Mucosa of gallbladder (tissue), 1 donor: ENCODE data around the gene SAMD3. TPM values are rescaled to one million over a fixed set of nuclear protein-coding genes. Genes with fewer than 3 reads are reported as not detected.
"Not testable (repeated sequence)": the region's sequence is repeated elsewhere in the genome, so short reads cannot be mapped to it uniquely, and the experiment has no call there.

Source experiments
- DNase-seq: peaks from one replicate; pipeline ENCODE4 v3.0.0-alpha.2; 2020; ENCODE audit warnings: low spot score
- total RNA-seq: library from RNA; stranded (reverse); gene quantifications from one replicate; pipeline ENCODE4 v1.2.1, GENCODE V29; 2021
- donor health status: DM: no; HTN: no; CAD: no.

The SAMD3 gene
- total RNA-seq, 1 donor from 2014 or later = 2.2 TPM

DNA sequence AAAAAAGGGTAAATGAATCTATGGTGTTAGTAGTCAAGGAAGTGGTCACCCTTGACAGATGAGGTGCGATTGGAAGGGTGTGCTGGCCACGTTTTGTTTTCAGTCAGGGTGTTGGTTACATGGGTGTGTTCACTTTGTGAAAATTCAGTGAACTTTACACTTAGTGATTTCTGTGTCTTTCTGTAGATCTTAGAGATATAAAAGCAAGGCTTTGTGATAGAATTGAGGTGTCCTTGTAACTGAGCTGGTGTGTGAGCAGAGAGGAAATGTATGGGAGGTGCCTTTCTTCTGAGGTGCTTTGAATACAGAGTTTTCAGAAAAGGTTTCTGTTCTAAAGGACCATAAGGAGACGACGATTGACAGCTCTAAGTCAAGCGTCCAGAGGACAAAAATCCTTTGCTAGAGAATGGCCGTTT is 90.5 kb downstream of the SAMD3 start:
- DNase-seq = no peak

DNA sequence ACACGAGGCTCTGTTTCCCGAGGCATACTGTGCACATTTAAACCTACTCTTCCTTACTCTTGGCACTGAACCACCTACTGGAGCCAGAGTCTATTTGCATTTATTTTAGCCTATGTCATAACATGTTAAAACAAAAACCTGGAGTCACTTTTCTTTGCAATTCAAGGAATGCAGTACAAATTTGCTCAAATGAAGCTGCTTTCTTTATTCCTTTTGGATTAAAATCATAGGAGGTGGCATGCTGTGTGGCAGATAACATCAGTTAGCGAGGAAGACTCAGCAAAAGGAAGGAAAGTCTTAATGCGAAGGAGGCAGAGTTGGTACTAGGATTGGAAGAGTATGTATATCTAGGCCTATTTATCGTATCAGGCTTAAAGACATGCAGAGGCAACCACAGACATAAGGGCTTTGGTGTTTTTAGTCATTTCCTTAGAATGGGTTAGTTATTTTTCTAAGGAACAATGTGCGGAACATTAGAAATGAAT is 92.9 kb downstream of the SAMD3 start:
- no peak for DNase-seq

DNA sequence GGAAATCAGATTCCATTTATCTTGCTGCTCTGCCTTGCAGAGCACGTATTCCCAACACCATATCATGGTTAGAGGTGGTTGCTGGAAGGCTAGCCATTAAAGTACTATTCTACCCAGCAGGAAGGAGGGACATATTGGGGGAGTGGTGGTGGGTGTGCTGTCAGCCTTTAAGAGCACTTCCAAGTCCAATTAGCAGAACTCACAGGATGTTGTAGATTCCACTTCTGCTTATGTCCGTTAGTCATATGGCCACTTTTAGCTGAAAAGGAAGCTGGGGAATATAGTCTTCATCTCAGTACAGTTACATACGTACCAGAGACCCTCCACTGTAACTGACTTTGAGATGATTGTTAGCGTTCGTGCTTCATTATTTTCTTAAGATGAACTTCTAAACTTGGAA is 94.4 kb downstream of the SAMD3 start:
- no peak for DNase-seq

DNA sequence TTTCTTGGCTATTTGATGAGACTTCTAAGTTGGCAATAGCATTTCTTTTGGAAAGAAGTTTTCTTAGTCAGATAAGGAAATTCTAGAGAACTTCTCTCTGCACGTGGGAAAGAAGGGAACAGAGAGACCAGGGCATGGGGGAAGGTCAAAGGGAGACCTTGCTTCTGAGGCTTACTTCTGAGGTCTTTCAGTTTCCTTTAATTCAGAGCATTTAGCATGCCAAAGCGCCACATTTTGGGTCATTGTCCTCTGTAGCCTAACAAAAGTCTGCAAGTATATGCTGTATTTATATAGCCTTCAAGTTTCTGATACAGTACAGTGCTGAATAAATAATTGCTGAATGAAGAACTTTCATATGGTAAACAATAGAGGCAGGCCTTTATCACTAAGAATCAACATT is 95.6 kb downstream of the SAMD3 start:
- no peak for DNase-seq

DNA sequence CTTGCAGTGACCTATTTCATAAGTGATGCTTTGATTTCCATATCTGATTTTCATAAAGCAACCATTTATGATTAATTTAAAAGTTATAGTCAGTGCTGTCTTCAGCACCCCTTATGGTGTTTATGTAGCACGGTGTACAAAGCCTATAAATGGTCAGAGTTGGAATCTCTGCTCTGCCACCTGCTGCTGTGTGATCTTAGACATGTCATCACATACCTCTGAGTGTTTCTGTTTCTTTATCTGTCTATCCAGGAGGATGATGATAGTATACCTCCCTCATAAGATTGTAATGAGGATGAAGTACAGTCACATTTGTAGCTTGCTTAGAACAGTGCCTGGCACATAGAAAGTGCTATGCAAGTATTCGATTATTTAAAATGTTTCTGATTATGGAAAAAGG is 100.5 kb downstream of the SAMD3 start:
- no peak for DNase-seq

DNA sequence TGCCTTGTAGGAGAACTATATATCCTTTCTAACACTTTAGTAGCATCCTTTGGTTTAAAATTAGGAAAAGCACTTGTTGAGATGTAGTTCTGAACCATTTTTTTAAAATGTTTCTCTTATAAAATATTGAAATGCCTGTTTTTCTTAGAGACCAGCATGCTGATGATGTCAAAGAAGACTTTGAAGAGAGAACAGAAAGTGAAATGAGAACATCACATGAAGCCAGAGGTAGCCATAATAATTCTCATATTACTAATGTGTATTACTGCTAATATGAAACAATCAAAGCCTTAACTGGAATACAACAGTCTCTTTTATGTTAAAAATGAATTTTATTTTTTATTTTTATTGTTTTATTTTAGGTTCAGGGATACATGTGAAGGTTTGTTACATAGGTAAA is 102.0 kb downstream of the SAMD3 start:
- DNase-seq = no peak

DNA sequence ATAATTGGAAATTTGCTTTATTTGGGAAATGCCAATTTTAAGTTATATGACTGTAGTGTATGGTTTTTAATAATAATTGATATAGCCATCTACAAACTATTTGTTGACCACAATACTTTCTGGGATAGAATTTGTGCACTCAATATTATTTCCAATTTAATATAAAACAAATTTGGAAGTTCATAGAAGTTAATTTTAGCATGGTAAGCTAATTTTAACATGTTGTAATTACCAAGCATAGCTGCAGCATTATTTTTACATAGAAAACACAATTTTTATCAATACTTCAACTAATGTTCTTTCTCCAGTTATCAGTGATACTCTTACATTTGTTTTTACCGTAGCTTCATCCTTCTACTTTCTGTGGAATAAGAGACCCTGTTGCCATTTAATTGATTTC is 103.5 kb downstream of the SAMD3 start:
- no peak for DNase-seq

DNA sequence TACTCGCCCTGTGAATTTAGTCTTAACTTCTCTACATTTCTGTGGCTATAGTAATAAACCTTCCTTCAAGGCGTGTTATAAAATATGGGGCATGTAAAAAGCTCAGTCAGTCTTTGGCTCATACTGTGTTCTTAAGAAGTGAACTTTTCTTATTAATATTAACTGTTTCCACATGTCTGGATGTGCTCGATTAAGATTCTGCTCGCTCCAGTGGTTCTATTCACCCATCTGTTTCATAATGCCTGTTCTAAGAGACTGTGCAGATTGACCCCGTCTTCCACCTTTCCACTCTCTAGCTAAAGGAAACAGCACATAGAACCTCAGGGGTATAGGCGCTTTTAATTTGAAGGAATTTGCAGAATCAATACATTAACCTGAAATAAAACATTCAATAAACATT is 104.5 kb downstream of the SAMD3 start:
- no peak for DNase-seq

DNA sequence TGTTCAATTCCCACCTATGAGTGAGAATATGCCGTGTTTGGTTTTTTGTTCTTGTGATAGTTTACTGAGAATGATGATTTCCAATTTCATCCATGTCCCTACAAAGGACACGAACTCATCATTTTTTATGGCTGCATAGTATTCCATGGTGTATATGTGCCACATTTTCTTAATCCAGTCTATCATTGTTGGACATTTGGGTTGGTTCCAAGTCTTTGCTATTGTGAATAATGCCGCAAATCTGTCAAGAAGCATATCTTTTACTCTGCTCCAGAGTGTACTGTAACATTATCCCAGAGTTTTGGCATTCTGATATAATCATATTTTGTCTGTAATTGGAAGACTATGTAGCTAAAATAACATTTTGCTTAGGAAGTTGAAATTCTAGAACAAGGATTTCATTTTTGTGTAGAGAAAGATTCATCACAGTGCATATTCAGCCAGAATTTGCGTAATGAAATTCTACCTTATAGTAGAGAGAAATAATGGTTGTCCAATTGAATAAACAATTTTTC is 105.5 kb downstream of the SAMD3 start:
- not testable (repeated sequence) for DNase-seq

DNA sequence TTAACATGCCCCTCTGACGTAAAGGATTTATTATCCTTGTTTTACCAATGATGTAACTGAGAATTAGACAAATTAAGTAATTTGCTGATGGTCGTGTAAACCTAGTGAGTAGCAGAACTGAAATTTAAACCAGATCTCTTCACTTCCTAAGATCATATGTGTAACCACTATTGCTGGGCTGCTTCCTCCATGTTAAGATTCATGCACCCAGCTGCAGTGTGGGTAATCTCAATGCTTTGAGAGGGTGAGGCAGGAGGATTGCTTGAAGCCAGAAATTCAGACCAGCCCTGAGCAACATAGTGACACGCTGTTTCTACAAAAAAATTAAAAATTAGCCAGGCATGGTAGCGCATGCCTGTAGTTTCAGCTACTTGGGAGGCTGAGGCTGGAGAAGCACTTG is 106.5 kb downstream of the SAMD3 start:
- DNase-seq = no peak

DNA sequence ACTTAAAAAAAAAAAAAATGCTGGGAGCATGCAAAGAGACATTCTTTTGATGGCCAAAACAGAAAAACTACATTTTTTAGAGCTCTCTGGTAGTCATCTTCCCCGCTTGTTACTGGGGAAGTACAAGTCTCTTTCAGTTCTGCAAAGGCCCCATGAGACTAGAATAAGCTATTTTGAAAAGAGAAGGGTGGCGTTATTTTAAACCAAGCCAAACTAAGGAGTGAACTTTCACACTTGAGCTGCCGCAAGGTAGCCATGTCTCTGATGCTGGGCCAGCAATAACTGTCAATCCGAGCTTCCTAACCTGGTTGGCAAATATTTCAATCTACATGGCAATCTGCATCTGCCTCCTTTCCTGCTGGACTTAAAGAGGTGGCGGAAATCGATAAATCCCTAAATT is 107.7 kb downstream of the SAMD3 start:
- DNase-seq = no peak

DNA sequence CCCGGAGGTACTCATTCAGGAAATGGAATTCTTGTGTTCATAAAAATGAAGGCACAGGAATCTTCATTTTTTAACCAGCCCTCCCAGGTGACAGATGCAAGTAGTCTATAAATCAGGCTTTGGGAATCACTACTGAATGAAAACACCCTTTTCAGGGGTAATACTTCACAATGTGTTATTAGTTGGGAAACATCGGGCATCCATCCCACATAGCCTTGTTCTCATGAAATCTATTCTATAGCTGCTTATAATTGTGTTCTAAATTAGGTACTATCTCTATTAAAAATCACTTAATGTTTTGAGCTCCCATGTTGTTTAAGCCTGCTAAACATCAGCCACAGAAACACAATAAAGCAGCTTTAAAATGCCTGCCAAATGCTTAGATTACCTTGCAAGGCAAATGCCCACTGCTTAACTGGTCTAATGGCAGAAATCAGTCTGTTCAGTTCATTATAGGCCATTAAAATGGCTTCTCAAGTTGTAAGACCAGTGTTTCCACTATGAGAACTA is 109.5 kb downstream of the SAMD3 start:
- no peak for DNase-seq

DNA sequence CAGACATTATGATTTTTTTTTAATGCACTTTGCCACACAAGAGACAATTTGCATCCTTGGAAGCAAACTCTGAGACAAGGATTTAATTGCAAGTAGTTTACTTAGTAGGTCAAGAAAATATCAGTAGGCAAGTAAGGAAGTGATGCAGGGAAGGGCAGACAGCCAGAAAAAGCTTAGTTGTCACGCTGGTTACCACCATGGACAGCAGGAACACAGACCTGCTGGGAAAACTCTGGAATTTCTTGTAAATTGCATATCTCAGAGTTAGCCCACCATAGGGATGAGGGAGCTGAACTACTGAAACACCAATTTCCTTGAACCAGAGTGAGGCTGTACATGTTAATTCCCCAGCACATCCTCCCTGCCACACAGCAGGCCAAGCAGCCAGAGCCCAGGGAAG is 111.7 kb downstream of the SAMD3 start:
- no peak for DNase-seq

DNA sequence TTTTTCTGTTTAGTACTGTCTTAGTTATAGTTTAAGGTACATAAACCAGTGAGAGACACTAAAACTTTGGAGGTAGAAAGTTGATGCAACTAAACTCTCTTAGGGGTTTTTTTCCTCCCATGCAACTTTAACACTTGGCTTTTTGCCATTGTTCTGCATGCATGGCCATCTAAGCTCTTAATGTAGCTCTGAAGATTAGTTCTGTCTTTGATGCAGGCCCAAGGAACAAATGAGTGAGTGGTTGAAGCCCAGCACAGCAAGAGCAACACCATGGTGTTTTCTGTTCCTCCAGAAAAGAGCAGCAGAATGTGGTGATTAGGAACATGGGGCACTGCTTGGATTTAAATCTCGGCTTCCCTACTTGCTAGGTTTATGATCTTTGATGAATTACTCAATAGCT is 115.0 kb downstream of the SAMD3 start:
- DNase-seq = no peak

DNA sequence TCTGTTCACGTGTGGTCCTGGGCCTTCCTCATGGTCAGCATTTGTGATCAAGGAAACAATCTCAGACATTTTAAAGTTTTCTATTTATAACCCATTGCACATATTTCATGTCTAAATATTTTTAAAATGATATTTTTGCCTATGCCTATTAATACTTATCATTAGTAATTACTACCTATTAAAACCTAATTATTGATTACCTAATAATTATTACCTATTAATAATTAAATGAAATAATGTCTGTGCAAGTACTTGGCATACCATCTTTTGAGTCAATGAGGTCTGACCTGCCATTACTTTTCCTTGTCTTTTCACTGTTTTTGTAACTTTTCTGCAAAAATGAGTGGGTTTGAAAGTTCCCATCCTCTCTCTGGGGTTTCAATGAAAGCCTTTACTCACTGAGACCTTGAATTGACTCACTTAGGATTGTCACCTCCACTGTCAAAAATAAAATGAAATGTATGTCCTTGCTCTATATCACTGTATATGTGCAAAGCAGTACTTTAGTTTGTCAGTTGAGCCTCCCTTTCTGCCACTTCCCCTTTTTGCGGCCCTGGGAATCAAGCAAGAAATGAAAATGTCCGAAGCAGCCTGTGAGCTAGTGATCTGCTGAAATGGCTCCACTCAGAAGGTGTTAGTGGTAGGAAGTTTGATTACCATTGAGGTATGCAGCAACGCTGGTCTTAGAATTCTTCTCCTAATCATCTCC is 116.6 kb downstream of the SAMD3 start:
- no peak for DNase-seq

DNA sequence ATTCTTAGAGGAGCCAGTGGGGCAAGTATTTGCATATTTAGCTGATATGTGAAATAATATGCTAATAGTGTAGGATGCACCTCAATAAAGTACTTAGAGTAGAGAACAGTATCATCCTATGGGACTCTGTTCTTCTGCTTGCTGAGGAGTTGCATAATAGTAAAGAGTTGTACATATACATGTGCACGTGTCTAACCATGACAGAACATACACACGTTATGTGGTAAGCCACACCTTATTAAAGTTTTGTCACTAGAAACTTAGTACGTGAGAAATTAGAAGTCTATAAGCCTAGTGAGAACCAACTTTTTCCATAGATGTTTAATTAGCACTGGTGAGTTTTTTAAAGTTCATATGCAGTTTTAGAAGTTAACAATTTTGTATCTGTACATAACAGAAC is 123.6 kb downstream of the SAMD3 start:
- no peak for DNase-seq

DNA sequence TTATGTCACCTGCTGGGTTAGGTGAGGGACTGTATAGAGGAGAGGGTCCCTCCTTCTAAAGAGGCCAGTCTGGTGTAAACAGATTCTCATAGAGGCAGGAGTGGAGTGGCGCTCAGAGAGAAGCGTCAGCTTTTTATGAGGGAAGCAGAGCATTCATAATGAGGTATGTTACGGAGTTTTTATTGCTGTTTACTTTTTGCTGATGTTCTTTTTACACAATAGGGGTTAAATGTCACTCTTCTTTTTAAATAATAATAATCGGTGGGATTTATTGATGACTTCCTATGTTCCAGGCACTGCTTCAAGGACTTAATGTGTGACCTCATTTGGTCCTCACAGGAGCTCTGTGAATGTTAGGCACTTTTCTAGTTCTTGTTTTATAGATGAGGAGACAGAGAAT is 124.4 kb downstream of the SAMD3 start:
- no peak for DNase-seq

Other genes with a start within 250 kb of the SAMD3 start
- 8.5 TPM for gene L3MBTL3, start 204.4 kb downstream of the SAMD3 start, total RNA-seq
- gene TMEM200A, start 143.1 kb upstream of the SAMD3 start, total RNA-seq = 1.9 TPM